H7 (cell line): ENCODE results near the gene GRIN1. TPM values are rescaled to one million over a fixed set of nuclear protein-coding genes. Genes with fewer than 3 reads are reported as not detected.
A peak's percentile ranks its signal among the peaks of the same experiment; 100 is the strongest.

Experiments used
- DNase-seq: peaks from one replicate; pipeline ENCODE4 v3.0.0; 2012
- H3K27me3 ChIP-seq: 2 replicates; pipeline ENCODE4 v1.6.0; 2011; ENCODE audit warnings: mild to moderate bottlenecking, low read length; ENCODE audit not compliant: control insufficient read depth, insufficient read depth
- H3K36me3 ChIP-seq: replicated peaks from 2 replicates; pipeline ENCODE4 v1.5.1; 2011; ENCODE audit warnings: low read length; ENCODE audit not compliant: control insufficient read depth, insufficient read depth
- H3K4me3 ChIP-seq: 2 replicates; pipeline ENCODE4 v1.5.1; 2011; ENCODE audit warnings: low read depth, mild to moderate bottlenecking, control low read depth, low read length, moderate library complexity; ENCODE audit not compliant: insufficient read depth
- total RNA-seq: library from RNA; depleted of rRNA; stranded (reverse); fragments of >200 nt; shearing (Covaris generic); gene quantifications from 2 replicates; pipeline ENCODE4 v1.2.3, GENCODE V29; 2014; rRNA removed

The GRIN1 gene
- total RNA-seq, 1 experiment from 2014 or later, result 0.52 TPM

GRCh38 chr9:137217276-137218211 is 78.6 kb downstream of the GRIN1 start:
- peaks cover 6% of the 10 kb centered on the region for H3K27me3 ChIP-seq
- peaks cover 3% of the 10 kb centered on the region for H3K36me3 ChIP-seq
- H3K4me3 ChIP-seq, result no peak overlapping the region
- DNase-seq, result peak; percentile 97

- Histone ChIP-seq H3K36me3 (peaks cover 3% of the 10 kb centered on the region), H3K27me3 (peaks cover 10% of the 10 kb centered on the region), H3K4me3 (no peak overlapping the region)
- DNase-seq, result no peak
These were observed 79.3 kb downstream of the GRIN1 start for GRCh38 chr9:137218212-137218753.

Other genes with a start within 250 kb of the GRIN1 start
- gene FBXW5, start 194.4 kb upstream of the GRIN1 start, total RNA-seq, result 97.5 and 105 TPM in 2 replicates
- gene C8G, start 193.9 kb upstream of the GRIN1 start, total RNA-seq, result not detected in 2 replicates
- gene LCN12, start 186.9 kb upstream of the GRIN1 start, total RNA-seq, result 0.38 and 2.9 TPM in 2 replicates
- gene PTGDS, start 161.7 kb upstream of the GRIN1 start, total RNA-seq, result 1.3 and 2.0 TPM in 2 replicates
- 0.21 and 0.33 TPM in 2 replicates for gene LCNL1, start 156.2 kb upstream of the GRIN1 start, total RNA-seq
- gene PAXX, start 146.7 kb upstream of the GRIN1 start, total RNA-seq, result 45.7 and 53.2 TPM in 2 replicates
- not detected in 2 replicates for gene CLIC3, start 142.6 kb upstream of the GRIN1 start, total RNA-seq
- gene ABCA2, start 110.9 kb upstream of the GRIN1 start, total RNA-seq, result 6.8 and 10.4 TPM in 2 replicates
- not detected in 2 replicates for gene FUT7, start 107.1 kb upstream of the GRIN1 start, total RNA-seq
- gene NPDC1, start 93.0 kb upstream of the GRIN1 start, total RNA-seq, result 10.1 and 25.1 TPM in 2 replicates
- not detected in 2 replicates for gene ENTPD2, start 85.1 kb upstream of the GRIN1 start, total RNA-seq
- gene SAPCD2, start 68.6 kb upstream of the GRIN1 start, total RNA-seq, result 59.7 and 59.9 TPM in 2 replicates
- 9.0 and 14.9 TPM in 2 replicates for gene UAP1L1, start 61.6 kb upstream of the GRIN1 start, total RNA-seq
- 70.5 and 70.9 TPM in 2 replicates for gene MAN1B1, start 52.2 kb upstream of the GRIN1 start, total RNA-seq
- gene DPP7, start 24.4 kb upstream of the GRIN1 start, total RNA-seq, result 15.8 and 18.2 TPM in 2 replicates
- 0.59 and 0.67 TPM in 2 replicates for gene LRRC26, start 30.9 kb downstream of the GRIN1 start, total RNA-seq
- gene TMEM210, start 32.9 kb downstream of the GRIN1 start, total RNA-seq, result not detected in 2 replicates
- 26.2 and 37.0 TPM in 2 replicates for gene ANAPC2, start 49.4 kb downstream of the GRIN1 start, total RNA-seq
- 109 and 143 TPM in 2 replicates for gene SSNA1, start 49.5 kb downstream of the GRIN1 start, total RNA-seq
- gene TPRN, start 61.6 kb downstream of the GRIN1 start, total RNA-seq, result 19.3 and 23.3 TPM in 2 replicates
- gene TMEM203, start 66.5 kb downstream of the GRIN1 start, total RNA-seq, result 59.1 and 62.3 TPM in 2 replicates
- 22.2 and 22.7 TPM in 2 replicates for gene NDOR1, start 66.5 kb downstream of the GRIN1 start, total RNA-seq
- gene RNF208, start 83.1 kb downstream of the GRIN1 start, total RNA-seq, result 1.0 TPM in 2 replicates
- gene CYSRT1, start 86.0 kb downstream of the GRIN1 start, total RNA-seq, result 0.83 and 2.9 TPM in 2 replicates
- not detected in 2 replicates for gene RNF224, start 88.3 kb downstream of the GRIN1 start, total RNA-seq
- 0.03 TPM in 1 of 2 replicates, not detected in the other for gene SLC34A3, start 91.7 kb downstream of the GRIN1 start, total RNA-seq
- gene TUBB4B, start 102.1 kb downstream of the GRIN1 start, total RNA-seq, result 238 and 257 TPM in 2 replicates
- not detected in 2 replicates for gene STPG3, start 112.1 kb downstream of the GRIN1 start, total RNA-seq
- gene NELFB, start 116.2 kb downstream of the GRIN1 start, total RNA-seq, result 112 and 121 TPM in 2 replicates
- 21.3 and 23.2 TPM in 2 replicates for gene TOR4A, start 138.6 kb downstream of the GRIN1 start, total RNA-seq
- gene NRARP, start 163.1 kb downstream of the GRIN1 start, total RNA-seq, result 27.7 and 34.8 TPM in 2 replicates